ENCODE data around the gene CXXC5.

CXXC5 gene

GRCh38 chr5:139695178-139695573 is 47.0 kb downstream of the CXXC5 start:
- DNase-seq (ENCODE audit: low spot score): no peak

GRCh38 chr5:139696167-139696893 is 48.2 kb downstream of the CXXC5 start:
- no peak for DNase-seq (ENCODE audit: low spot score)

- peak; percentile 91 for DNase-seq (ENCODE audit: low spot score)
These were observed 48.9 kb downstream of the CXXC5 start for GRCh38 chr5:139696894-139697658.

GRCh38 chr5:139698490-139699146 is 50.5 kb downstream of the CXXC5 start:
- DNase-seq (ENCODE audit: low spot score): peak; percentile 83

- DNase-seq (ENCODE audit: low spot score): no peak
These were observed 51.2 kb downstream of the CXXC5 start for GRCh38 chr5:139699351-139699750.

GRCh38 chr5:139700711-139701055 is 52.5 kb downstream of the CXXC5 start:
- no peak for DNase-seq (ENCODE audit: low spot score)

GRCh38 chr5:139701056-139701741 is 53.0 kb downstream of the CXXC5 start:
- DNase-seq (ENCODE audit: low spot score): no peak

- DNase-seq (ENCODE audit: low spot score): no peak
These were observed 54.4 kb downstream of the CXXC5 start for GRCh38 chr5:139702548-139702947.

GRCh38 chr5:139704748-139705147 is 56.6 kb downstream of the CXXC5 start:
- DNase-seq (ENCODE audit: low spot score): no peak

GRCh38 chr5:139705191-139705590 is 57.0 kb downstream of the CXXC5 start:
- no peak for DNase-seq (ENCODE audit: low spot score)

- DNase-seq (ENCODE audit: low spot score): no peak
These were observed 57.8 kb downstream of the CXXC5 start for GRCh38 chr5:139705655-139706587.

- no peak for DNase-seq (ENCODE audit: low spot score)
These were observed 59.4 kb downstream of the CXXC5 start for GRCh38 chr5:139707445-139708003.

- no peak for DNase-seq (ENCODE audit: low spot score)
These were observed 60.3 kb downstream of the CXXC5 start for GRCh38 chr5:139708434-139708861.

GRCh38 chr5:139708877-139709581 is 60.9 kb downstream of the CXXC5 start:
- DNase-seq (ENCODE audit: low spot score): peak; percentile 84

- DNase-seq (ENCODE audit: low spot score): no peak
These were observed 61.6 kb downstream of the CXXC5 start for GRCh38 chr5:139709582-139710318.

GRCh38 chr5:139710319-139711066 is 62.3 kb downstream of the CXXC5 start:
- peak; percentile 90 for DNase-seq (ENCODE audit: low spot score)

GRCh38 chr5:139711067-139711905 is 63.1 kb downstream of the CXXC5 start:
- peak; percentile 74 for DNase-seq (ENCODE audit: low spot score)

- no peak for DNase-seq (ENCODE audit: low spot score)
These were observed 63.7 kb downstream of the CXXC5 start for GRCh38 chr5:139711906-139712224.
